Astrocyte (in vitro differentiated cells and primary cell): ENCODE measurements around the gene COL26A1. TPM values are rescaled to one million over a fixed set of nuclear protein-coding genes. Genes with fewer than 3 reads are reported as not detected.

ENCODE experiments used
- DNase-seq: peaks from one replicate; pipeline ENCODE4 v3.0.0-alpha.2; 2010; ENCODE audit warnings: low read depth
- FAIRE-seq: peaks from 2 replicates; lab custom pipeline; 2011; peaks lifted over from hg19 to GRCh38; lab: Jason Lieb, UNC
- H2AFZ ChIP-seq: 2 replicates; pipeline ENCODE4 v1.6.0; 2012; ENCODE audit warnings: low read depth, low read length, inconsistent platforms
- H3K27ac ChIP-seq: 2 replicates; pipeline ENCODE4 v1.5.1; 2011; ENCODE audit warnings: low read depth, low read length, inconsistent platforms
- H3K27me3 ChIP-seq: 2 replicates; pipeline ENCODE4 v1.6.0; 2011; ENCODE audit warnings: low read length, inconsistent platforms; ENCODE audit not compliant: insufficient read depth
- H3K36me3 ChIP-seq: 2 replicates; pipeline ENCODE4 v1.5.1; 2011; ENCODE audit warnings: low read length, inconsistent platforms; ENCODE audit not compliant: insufficient read depth
- H3K4me1 ChIP-seq: 2 replicates; pipeline ENCODE4 v1.5.1; 2011; ENCODE audit warnings: low read length, inconsistent platforms; ENCODE audit not compliant: insufficient read depth
- H3K4me2 ChIP-seq: 2 replicates; pipeline ENCODE4 v1.6.0; 2012; ENCODE audit warnings: low read length, inconsistent platforms
- H3K4me3 ChIP-seq: 2 replicates; pipeline ENCODE4 v1.5.1; 2011; ENCODE audit warnings: low read depth, mild to moderate bottlenecking, low read length, inconsistent platforms; ENCODE audit not compliant: insufficient read depth
- H3K79me2 ChIP-seq: 2 replicates; pipeline ENCODE4 v1.6.0; 2012; ENCODE audit warnings: mild to moderate bottlenecking, low read length, inconsistent platforms; ENCODE audit not compliant: insufficient read depth
- H3K9ac ChIP-seq: 2 replicates; pipeline ENCODE4 v1.6.0; 2012; ENCODE audit warnings: mild to moderate bottlenecking, low read length, inconsistent platforms
- H3K9me3 ChIP-seq: 2 replicates; pipeline ENCODE4 v1.5.1; 2012; ENCODE audit warnings: low read depth, mild to moderate bottlenecking, low read length, inconsistent platforms; ENCODE audit not compliant: insufficient read depth
- H4K20me1 ChIP-seq: 2 replicates; pipeline ENCODE4 v1.6.0; 2012; ENCODE audit warnings: low read length, inconsistent platforms; ENCODE audit not compliant: insufficient read depth
- H3K27ac Mint-ChIP-seq: one replicate; pipeline ENCODE4 v1.8.0; 2021; ENCODE audit warnings: mild to moderate bottlenecking, mixed read lengths; ENCODE audit not compliant: unreplicated experiment
- H3K27me3 Mint-ChIP-seq: one replicate; pipeline ENCODE4 v1.8.0; 2021; ENCODE audit warnings: low read depth, mixed read lengths; ENCODE audit not compliant: unreplicated experiment
- H3K36me3 Mint-ChIP-seq: one replicate; pipeline ENCODE4 v1.8.0; 2021; ENCODE audit warnings: low read depth, mixed read lengths; ENCODE audit not compliant: unreplicated experiment
- H3K4me1 Mint-ChIP-seq: one replicate; pipeline ENCODE4 v1.8.0; 2021; ENCODE audit warnings: low read depth, mixed read lengths; ENCODE audit not compliant: unreplicated experiment
- H3K4me3 Mint-ChIP-seq: one replicate; pipeline ENCODE4 v1.8.0; 2021; ENCODE audit warnings: mild to moderate bottlenecking, moderate library complexity, mixed read lengths; ENCODE audit not compliant: unreplicated experiment
- H3K9me3 Mint-ChIP-seq: one replicate; pipeline ENCODE4 v1.8.0; 2021; ENCODE audit warnings: mild to moderate bottlenecking, mixed read lengths; ENCODE audit not compliant: unreplicated experiment
- EZH2 ChIP-seq: IDR thresholded peaks from 2 replicates; pipeline ENCODE4 v1.6.1; 2012; ENCODE audit warnings: mild to moderate bottlenecking, low read length, inconsistent platforms; ENCODE audit not compliant: insufficient read depth
- total RNA-seq: library from RNA; stranded (reverse); gene quantifications from 2 replicates; pipeline ENCODE4 v1.2.1, GENCODE V29; 2021
- TF ChIP-seq, protein P1 (sequence below): IDR thresholded peaks from 2 replicates; pipeline ENCODE4 v1.5.1; 2011; ENCODE audit warnings: low read depth, mild to moderate bottlenecking, inconsistent platforms, low read length, moderate library complexity; ENCODE audit not compliant: insufficient read depth

The COL26A1 gene
- total RNA-seq, 1 donor from 2014 or later: 7.1 TPM

GRCh38 chr7:101368422-101369165 lies 5.9 kb downstream of the COL26A1 start:
- Mint-ChIP-seq H3K4me1 (peaks cover 15% of the 10 kb centered on the region), H3K9me3 (no peaks in the 10 kb centered on the region), H3K27ac (no peak overlapping the region), H3K27me3 (peaks cover 13% of the 10 kb centered on the region), H3K4me3 (no peak overlapping the region), H3K36me3 (no peaks in the 10 kb centered on the region)
- Histone ChIP-seq H3K9me3 (no peaks in the 10 kb centered on the region), H3K4me3 (no peak overlapping the region), H3K79me2 (no peaks in the 10 kb centered on the region), H3K27me3 (peaks cover 24% of the 10 kb centered on the region), H3K9ac (no peak overlapping the region), H4K20me1 (no peaks in the 10 kb centered on the region), H2AFZ (no peak overlapping the region), H3K4me2 (no peak overlapping the region), H3K36me3 (no peaks in the 10 kb centered on the region), H3K4me1 (peaks cover 3% of the 10 kb centered on the region), H3K27ac (no peak overlapping the region)
- TF ChIP-seq EZH2: no peak
- TF ChIP-seq, protein P1, sequence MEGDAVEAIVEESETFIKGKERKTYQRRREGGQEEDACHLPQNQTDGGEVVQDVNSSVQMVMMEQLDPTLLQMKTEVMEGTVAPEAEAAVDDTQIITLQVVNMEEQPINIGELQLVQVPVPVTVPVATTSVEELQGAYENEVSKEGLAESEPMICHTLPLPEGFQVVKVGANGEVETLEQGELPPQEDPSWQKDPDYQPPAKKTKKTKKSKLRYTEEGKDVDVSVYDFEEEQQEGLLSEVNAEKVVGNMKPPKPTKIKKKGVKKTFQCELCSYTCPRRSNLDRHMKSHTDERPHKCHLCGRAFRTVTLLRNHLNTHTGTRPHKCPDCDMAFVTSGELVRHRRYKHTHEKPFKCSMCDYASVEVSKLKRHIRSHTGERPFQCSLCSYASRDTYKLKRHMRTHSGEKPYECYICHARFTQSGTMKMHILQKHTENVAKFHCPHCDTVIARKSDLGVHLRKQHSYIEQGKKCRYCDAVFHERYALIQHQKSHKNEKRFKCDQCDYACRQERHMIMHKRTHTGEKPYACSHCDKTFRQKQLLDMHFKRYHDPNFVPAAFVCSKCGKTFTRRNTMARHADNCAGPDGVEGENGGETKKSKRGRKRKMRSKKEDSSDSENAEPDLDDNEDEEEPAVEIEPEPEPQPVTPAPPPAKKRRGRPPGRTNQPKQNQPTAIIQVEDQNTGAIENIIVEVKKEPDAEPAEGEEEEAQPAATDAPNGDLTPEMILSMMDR: no peak
- FAIRE-seq (no peak), DNase-seq (no peak)

- H3K36me3 ChIP-seq: no peaks in the 10 kb centered on the region
- TF ChIP-seq, protein P1: no peak
- no peak for TF ChIP-seq EZH2
- no peak overlapping the region for H2AFZ ChIP-seq
- Mint-ChIP-seq H3K4me3 (peak overlapping the region; percentile 3), H3K4me1 (peaks cover 6% of the 10 kb centered on the region), H3K36me3 (peaks cover 2% of the 10 kb centered on the region), H3K27ac (no peak overlapping the region), H3K27me3 (peaks cover 14% of the 10 kb centered on the region), H3K9me3 (no peaks in the 10 kb centered on the region)
- no peaks in the 10 kb centered on the region for H3K79me2 ChIP-seq
- H3K4me1 ChIP-seq: no peaks in the 10 kb centered on the region
- H3K9me3 ChIP-seq: no peaks in the 10 kb centered on the region
- no peak overlapping the region for H3K27ac ChIP-seq
- H3K27me3 ChIP-seq: peaks cover 27% of the 10 kb centered on the region
- FAIRE-seq (no peak), DNase-seq (no peak)
- H3K4me3 ChIP-seq: no peak overlapping the region
- H4K20me1 ChIP-seq: no peaks in the 10 kb centered on the region
- H3K4me2 ChIP-seq: no peak overlapping the region
- no peak overlapping the region for H3K9ac ChIP-seq
Observed at GRCh38 chr7:101370836-101371235, 8.2 kb downstream of the COL26A1 start.
